Motor neuron (in vitro differentiated cells): ENCODE data around the gene TUBG2. TPM values are rescaled to one million over a fixed set of nuclear protein-coding genes. Genes with fewer than 3 reads are reported as not detected.

Source experiments
- ATAC-seq, 8 experiments: fragments of 200-7000 bp; cut with Tn5 transposase; replicated peaks in 6 of 8; 2 replicates each; pipeline ENCODE4 v1.8.0; 2021; ENCODE audit warnings: mild to moderate bottlenecking in 8 of 8, moderate library complexity in 8 of 8
- H3K27ac ChIP-seq, 2 donors: fragments of 250-450 bp; sonication (Bioruptor Pico); 2 replicates each; pipeline ENCODE4 v1.9.0; 2021; ENCODE audit warnings: antibody characterized with exemption in 2 of 2, mild to moderate bottlenecking in 2 of 2, moderate library complexity in 1 of 2
- H3K4me1 ChIP-seq, 2 donors: fragments of 250-450 bp; sonication (Bioruptor Pico); replicated peaks in 1 of 2; 2 replicates each; pipeline ENCODE4 v1.6.1; 2021; ENCODE audit warnings: antibody characterized with exemption in 2 of 2, mild to moderate bottlenecking in 2 of 2, moderate library complexity in 1 of 2
- H3K4me3 ChIP-seq, 5 donors: fragments of 250-450 bp; sonication (Bioruptor Pico); 2 replicates each; pipeline ENCODE4 v1.9.0; 2021; ENCODE audit warnings: antibody characterized with exemption in 5 of 5, mild to moderate bottlenecking in 5 of 5, moderate library complexity in 4 of 5
- WGBS, 10 experiments: fragments of 450-650 bp; shearing (Covaris generic); methylation state at CpG; one replicate each; pipeline ENCODE4 v1.0.0; 2022; 5-methylcytosine and 5-hydroxymethylcytosine counted together
- in situ Hi-C, 9 experiments: fragments of 400-800 bp; cut with MboI; loops; one replicate each; pipeline ENCODE4 v1.15.0; 2021; ENCODE audit warnings: low sequenced_read_pairs in 9 of 9, low pct_unique_long_range_greater_than_20kb in 2 of 9; ENCODE audit not compliant: unreplicated experiment in 9 of 9
- total RNA-seq, 8 experiments: library from RNA; unstranded; fragments of 300-600 nt; gene quantifications; 2 replicates each; pipeline versions ENCODE4 v1.2.3 to v1.2.4, GENCODE V29; 2022

The TUBG2 gene
- total RNA-seq, 8 experiments from 2014 or later = 7.1 to 26.7 (median 16.0) TPM

DNA sequence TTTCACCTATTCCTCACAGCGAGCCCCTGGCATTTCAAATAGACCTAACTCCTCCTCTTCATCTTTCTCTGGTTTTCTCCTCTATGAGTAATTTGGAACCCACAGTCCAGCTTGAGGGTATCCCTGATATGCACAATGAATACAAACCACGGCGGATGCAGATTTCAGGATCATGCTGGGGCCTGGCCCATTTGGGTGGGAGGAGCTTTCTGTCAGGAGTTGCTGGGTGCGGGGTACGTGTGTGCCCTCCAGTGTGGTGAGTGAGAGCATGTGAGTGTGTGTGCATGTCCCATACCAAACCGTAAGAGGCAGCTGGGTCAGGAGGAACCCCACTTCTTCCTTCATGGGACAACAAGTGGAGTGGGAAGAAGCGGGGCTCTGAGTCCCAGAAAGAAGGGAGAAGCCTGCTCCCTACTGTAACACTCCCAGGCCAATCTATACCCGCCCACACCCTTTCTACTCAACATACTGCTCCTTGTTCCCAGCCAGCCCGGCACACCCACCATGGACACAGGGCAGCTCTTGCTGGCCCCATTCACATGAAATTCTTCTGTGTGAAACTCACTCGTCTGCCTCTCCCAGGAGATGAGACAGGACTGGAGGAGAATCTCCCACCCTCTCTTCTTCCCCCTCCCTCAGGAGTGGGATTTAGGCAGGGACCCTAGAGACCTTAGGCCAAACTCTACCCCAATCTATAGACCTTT is 41.7 kb downstream of the TUBG2 start:
- 68 to 100% (median 80%) methylated on average over 1 to 6 of the region's 10 CpGs; no CpG with 5 or more reads in 2 of the 10 experiments for WGBS, 10 experiments
- Histone ChIP-seq H3K4me3 (no peak overlapping the region), H3K27ac (no peak overlapping the region), H3K4me1 (peaks cover 3 to 6% of the 10 kb centered on the region in 2 donors)
- in situ Hi-C loops = no loop called here
- peak in 7 of 8 experiments; percentile 33 to 99 (median 43) for ATAC-seq

DNA sequence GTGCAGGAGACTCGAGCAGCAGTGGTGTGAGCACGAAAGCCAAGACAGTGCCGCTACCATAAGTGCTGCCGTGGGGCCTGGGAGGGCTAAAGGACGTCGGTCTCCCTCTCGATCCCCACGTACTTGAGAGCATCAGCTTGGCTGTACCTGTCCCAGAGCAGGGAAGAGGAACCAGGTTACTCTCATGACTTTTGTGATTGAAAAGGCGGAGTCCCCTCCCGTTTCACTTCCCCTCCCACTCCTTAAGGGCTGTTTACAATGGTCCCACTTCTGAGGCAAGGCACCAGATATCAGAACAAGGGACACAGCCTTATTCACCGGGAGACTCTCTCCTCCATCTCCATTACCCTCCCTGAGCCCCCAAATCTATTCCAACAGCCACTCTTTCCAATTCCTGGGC is 43.4 kb downstream of the TUBG2 start:
- WGBS, 10 experiments = 80 to 100% (median 83%) methylated on average over 1 to 3 of the region's 11 CpGs; no CpG with 5 or more reads in 5 of the 10 experiments
- peaks cover 3 to 6% of the 10 kb centered on the region in 2 donors for H3K4me1 ChIP-seq
- ATAC-seq = no peak
- no peak overlapping the region for H3K4me3 ChIP-seq
- H3K27ac ChIP-seq = no peak overlapping the region
- in situ Hi-C loops = no loop called here

DNA sequence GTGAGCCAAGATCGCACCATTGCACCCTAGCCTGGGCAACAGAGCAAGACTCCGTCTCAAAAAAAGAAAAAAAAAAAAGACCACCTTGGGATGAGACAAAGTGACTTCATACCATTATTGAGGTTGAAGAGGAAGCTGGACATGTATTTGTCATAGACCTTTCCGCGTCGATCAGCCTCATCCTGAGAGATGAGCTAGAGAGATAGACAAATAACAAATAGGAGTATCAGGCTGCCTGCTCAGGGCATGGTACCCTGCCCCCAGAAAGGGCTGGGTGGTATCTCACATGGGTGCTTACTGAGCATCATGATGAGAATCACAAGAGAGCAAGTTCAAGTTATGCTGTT is 45.4 kb downstream of the TUBG2 start:
- Histone ChIP-seq H3K27ac (no peak overlapping the region), H3K4me1 (peaks cover 0 to under 1% of the 10 kb centered on the region in 2 donors), H3K4me3 (no peak overlapping the region)
- ATAC-seq = no peak
- in situ Hi-C loops = no loop called here
- 83 to 100% (median 91%) methylated on average over 2 to 4 of the region's 5 CpGs; no CpG with 5 or more reads in 5 of the 10 experiments for WGBS, 10 experiments

DNA sequence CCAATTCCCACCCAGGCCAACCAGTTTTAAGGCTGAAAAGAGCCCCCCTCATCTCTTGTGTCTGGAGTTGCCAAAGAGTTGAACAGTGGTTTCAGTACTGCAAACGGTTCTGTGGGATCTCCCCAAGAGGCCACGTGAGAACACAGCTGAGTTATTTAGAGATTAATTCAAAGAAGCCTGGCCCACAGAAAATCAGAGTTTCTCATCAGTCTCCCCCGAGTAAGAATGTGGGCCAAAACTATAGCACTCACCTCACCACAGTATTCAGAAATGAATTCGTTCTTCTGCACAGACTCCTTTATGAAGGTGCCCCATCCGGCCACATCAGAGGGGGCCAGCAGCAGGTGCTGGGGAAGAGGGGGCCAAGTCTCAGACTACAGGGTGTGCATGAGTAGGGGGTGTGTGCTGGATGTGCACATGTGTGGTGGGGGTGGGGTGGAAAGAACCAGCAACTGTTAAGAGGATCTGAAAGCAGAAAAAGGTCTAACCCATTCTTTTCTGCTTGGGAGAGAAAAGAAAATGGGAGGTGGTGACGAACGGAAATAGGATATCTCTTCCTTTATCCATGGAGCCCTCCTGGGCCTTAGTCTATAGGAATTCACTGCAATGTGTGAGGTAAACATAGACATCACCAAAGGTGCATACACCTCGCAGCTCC is 45.9 kb downstream of the TUBG2 start:
- H3K4me3 ChIP-seq = no peak overlapping the region
- H3K27ac ChIP-seq = no peak overlapping the region
- H3K4me1 ChIP-seq = no peaks in the 10 kb centered on the region
- in situ Hi-C loops = no loop called here
- ATAC-seq = no peak
- WGBS, 10 experiments = 67 to 100% (median 91%) methylated on average over 1 to 7 of the region's 8 CpGs; no CpG with 5 or more reads in 2 of the 10 experiments

DNA sequence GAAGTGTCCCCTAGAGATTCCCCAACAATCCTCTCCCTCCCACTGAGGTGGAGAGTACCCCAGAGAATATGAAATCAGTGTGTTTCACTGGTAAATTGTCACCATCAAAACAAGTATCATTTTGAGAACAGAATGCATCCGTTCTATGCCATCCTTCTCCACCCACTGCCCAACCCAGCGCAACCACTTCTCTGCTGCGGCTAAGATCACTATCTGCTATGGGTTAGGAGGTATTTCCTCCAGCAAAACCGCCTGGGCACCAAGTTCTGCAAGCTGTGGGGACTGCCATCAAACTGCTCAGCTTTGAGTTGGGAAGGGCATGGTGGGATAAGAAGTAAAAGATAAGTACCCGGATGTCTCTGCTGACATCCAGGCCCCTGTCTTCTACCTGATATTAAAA is 47.6 kb downstream of the TUBG2 start:
- no peak for ATAC-seq
- Histone ChIP-seq H3K4me3 (no peak overlapping the region), H3K27ac (no peak overlapping the region), H3K4me1 (no peaks in the 10 kb centered on the region)
- WGBS, 10 experiments = 17 to 100% (median 78%) methylated on average over 1 to 4 of the region's 5 CpGs; no CpG with 5 or more reads in 3 of the 10 experiments
- in situ Hi-C loops = no loop called here

DNA sequence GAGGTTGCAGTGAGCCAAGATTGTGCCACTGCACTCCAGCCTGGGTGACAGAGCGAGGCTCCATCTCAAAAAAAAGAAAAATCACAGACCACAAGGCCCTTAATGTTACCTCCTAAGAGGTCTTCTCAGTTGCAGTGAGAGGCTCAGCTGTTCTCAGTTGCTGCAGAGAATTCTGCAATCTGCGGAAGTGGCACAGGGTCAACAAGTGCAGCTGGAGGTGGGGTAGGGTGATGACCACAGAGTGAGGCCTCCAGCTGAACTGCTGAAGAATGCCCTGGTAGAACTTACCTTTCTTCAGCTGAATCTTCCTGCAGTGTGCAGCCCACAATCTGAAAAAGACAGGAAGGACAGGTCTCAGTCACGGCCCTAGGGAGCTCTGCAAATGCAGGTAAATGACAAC is 49.5 kb downstream of the TUBG2 start:
- no peaks in the 10 kb centered on the region for H3K4me1 ChIP-seq
- 80 to 100% (median 92%) methylated on average over 1 of the region's 3 CpGs; no CpG with 5 or more reads in 6 of the 10 experiments for WGBS, 10 experiments
- in situ Hi-C loops = no loop called here
- no peak overlapping the region for H3K4me3 ChIP-seq
- no peak overlapping the region for H3K27ac ChIP-seq
- ATAC-seq = no peak

DNA sequence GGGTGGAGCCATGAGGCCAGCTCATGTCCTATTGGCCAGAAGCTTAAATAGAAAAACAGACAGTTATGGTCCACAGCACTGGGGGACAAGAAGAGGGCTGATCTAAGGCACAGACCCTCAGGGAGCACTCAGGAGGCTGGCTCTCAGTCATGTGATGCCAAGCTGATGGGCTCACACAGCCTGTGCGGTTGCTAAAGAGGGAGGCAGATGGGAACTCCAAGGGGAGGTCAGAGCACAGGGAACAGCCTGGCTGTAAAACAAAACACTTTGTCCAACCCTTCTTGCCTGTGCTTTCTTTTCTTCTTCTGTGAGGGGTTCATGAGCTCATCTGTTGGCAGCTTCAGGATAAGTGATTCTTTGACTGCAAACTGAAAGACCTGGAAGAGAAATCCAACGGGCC is 50.5 kb downstream of the TUBG2 start:
- Histone ChIP-seq H3K4me3 (no peak overlapping the region), H3K4me1 (no peaks in the 10 kb centered on the region), H3K27ac (no peak overlapping the region)
- in situ Hi-C loops = no loop called here
- 63 to 100% (median 77%) methylated on average over 1 to 2 of the region's 2 CpGs; no CpG with 5 or more reads in 6 of the 10 experiments for WGBS, 10 experiments
- peak in 4 of 8 experiments; percentile 22 to 64 (median 46) for ATAC-seq

Other genes with a start within 250 kb of the TUBG2 start
- 10 to 100 TPM in 4 of 8 experiments, under 1 TPM in 4; 0.05 to 74.8 (median 12.8) TPM for gene CAVIN1, start 236.0 kb upstream of the TUBG2 start, total RNA-seq
- 100 to 1,000 TPM in 2 of 8 experiments, 10 to 100 TPM in 6; 45.4 to 115 (median 75.7) TPM for gene ATP6V0A1, start 200.4 kb upstream of the TUBG2 start, total RNA-seq
- gene NAGLU, start 123.0 kb upstream of the TUBG2 start, total RNA-seq = 10 to 100 TPM in 5 of 8 experiments, 1 to 10 TPM in 3; 6.3 to 55.8 (median 18.5) TPM
- gene HSD17B1, start 106.4 kb upstream of the TUBG2 start, total RNA-seq = 1 to 10 TPM; 1.7 to 6.3 (median 5.4) TPM
- gene COASY, start 97.1 kb upstream of the TUBG2 start, total RNA-seq = 10 to 100 TPM; 20.8 to 82.7 (median 30.8) TPM
- gene MLX, start 92.2 kb upstream of the TUBG2 start, total RNA-seq = 10 to 100 TPM; 17.3 to 48.0 (median 25.6) TPM
- gene PSMC3IP, start 81.6 kb upstream of the TUBG2 start, total RNA-seq = 10 to 100 TPM in 7 of 8 experiments, 1 to 10 TPM in 1; 1.5 to 24.7 (median 12.1) TPM
- 10 to 100 TPM; 27.1 to 40.2 (median 32.8) TPM for gene RETREG3, start 49.9 kb upstream of the TUBG2 start, total RNA-seq
- 10 to 100 TPM; 24.7 to 67.7 (median 39.3) TPM for gene TUBG1, start 49.6 kb upstream of the TUBG2 start, total RNA-seq
- gene PLEKHH3, start 17.7 kb downstream of the TUBG2 start, total RNA-seq = 10 to 100 TPM; 10.1 to 24.2 (median 20.6) TPM
- 1 to 10 TPM in 5 of 8 experiments, under 1 TPM in 3; 0.41 to 6.4 (median 1.6) TPM for gene CCR10, start 22.6 kb downstream of the TUBG2 start, total RNA-seq
- 10 to 100 TPM in 5 of 8 experiments, 1 to 10 TPM in 3; 2.4 to 33.9 (median 14.1) TPM for gene CNTNAP1, start 23.2 kb downstream of the TUBG2 start, total RNA-seq
- 10 to 100 TPM; 13.8 to 44.5 (median 27.8) TPM for gene EZH1, start 85.8 kb downstream of the TUBG2 start, total RNA-seq
- gene RAMP2, start 101.9 kb downstream of the TUBG2 start, total RNA-seq = 10 to 100 TPM in 1 of 8 experiments, 1 to 10 TPM in 6, under 1 TPM in 1; 0.90 to 34.2 (median 4.1) TPM
- gene VPS25, start 114.2 kb downstream of the TUBG2 start, total RNA-seq = 100 to 1,000 TPM in 1 of 8 experiments, 10 to 100 TPM in 7; 57.1 to 110 (median 88.0) TPM
- gene WNK4, start 121.3 kb downstream of the TUBG2 start, total RNA-seq = 1 to 10 TPM in 1 of 8 experiments, under 1 TPM in 7; 0.11 to 1.2 (median 0.57) TPM
- 100 to 1,000 TPM in 2 of 8 experiments, 10 to 100 TPM in 6; 58.7 to 114 (median 72.5) TPM for gene COA3, start 139.4 kb downstream of the TUBG2 start, total RNA-seq
- gene CNTD1, start 139.6 kb downstream of the TUBG2 start, total RNA-seq = 1 to 10 TPM in 2 of 8 experiments, under 1 TPM in 6; 0.58 to 3.8 (median 0.81) TPM
- gene BECN1, start 165.0 kb downstream of the TUBG2 start, total RNA-seq = 100 to 1,000 TPM in 2 of 8 experiments, 10 to 100 TPM in 6; 34.6 to 113 (median 55.9) TPM
- gene PSME3, start 174.1 kb downstream of the TUBG2 start, total RNA-seq = 100 to 1,000 TPM in 3 of 8 experiments, 10 to 100 TPM in 5; 31.7 to 169 (median 69.6) TPM
- gene AOC2, start 185.3 kb downstream of the TUBG2 start, total RNA-seq = 1 to 10 TPM; 1.3 to 2.6 (median 2.1) TPM
- gene AOC3, start 191.9 kb downstream of the TUBG2 start, total RNA-seq = 1 to 10 TPM in 4 of 8 experiments, under 1 TPM in 4; 0.41 to 3.7 (median 0.81) TPM
- gene G6PC1, start 241.5 kb downstream of the TUBG2 start, total RNA-seq = under 1 TPM in 5 of 8 experiments, not detected in 3; 0.21 to 0.70 (median 0.47) TPM